Bronchial epithelial cell (primary cell): Measurements from ENCODE around the gene DGKB. TPM values are rescaled to one million over a fixed set of nuclear protein-coding genes. Genes with fewer than 3 reads are reported as not detected.

Source experiments
- DNase-seq: peaks from one replicate; pipeline ENCODE4 v3.0.0-alpha.2; 2010; ENCODE audit warnings: low read depth
- FAIRE-seq: peaks from 2 replicates; lab custom pipeline; 2011; peaks lifted over from hg19 to GRCh38; lab: Jason Lieb, UNC
- H3K27me3 ChIP-seq: 2 replicates; pipeline ENCODE4 v1.5.1; 2011; ENCODE audit warnings: low read length; ENCODE audit not compliant: control insufficient read depth, insufficient read depth
- H3K36me3 ChIP-seq: 2 replicates; pipeline ENCODE4 v1.5.1; 2011; ENCODE audit warnings: low read length; ENCODE audit not compliant: control insufficient read depth, insufficient read depth
- H3K4me3 ChIP-seq: 2 replicates; pipeline ENCODE4 v1.5.1; 2011; ENCODE audit warnings: mild to moderate bottlenecking, low read depth, low read length, control low read depth
- total RNA-seq: library from RNA; depleted of rRNA; stranded (reverse); fragments of >200 nt; gene quantifications from 2 replicates; pipeline ENCODE4 v1.2.1, GENCODE V29; 2014
- TF ChIP-seq, protein P1 (sequence below): IDR thresholded peaks from 2 replicates; pipeline ENCODE4 v1.5.1; 2011; ENCODE audit warnings: mild to moderate bottlenecking, moderate library complexity, low read length, control low read depth, inconsistent platforms; ENCODE audit not compliant: insufficient read depth, severe bottlenecking

DGKB gene
- total RNA-seq, 1 donor from 2014 or later = not detected

DNA sequence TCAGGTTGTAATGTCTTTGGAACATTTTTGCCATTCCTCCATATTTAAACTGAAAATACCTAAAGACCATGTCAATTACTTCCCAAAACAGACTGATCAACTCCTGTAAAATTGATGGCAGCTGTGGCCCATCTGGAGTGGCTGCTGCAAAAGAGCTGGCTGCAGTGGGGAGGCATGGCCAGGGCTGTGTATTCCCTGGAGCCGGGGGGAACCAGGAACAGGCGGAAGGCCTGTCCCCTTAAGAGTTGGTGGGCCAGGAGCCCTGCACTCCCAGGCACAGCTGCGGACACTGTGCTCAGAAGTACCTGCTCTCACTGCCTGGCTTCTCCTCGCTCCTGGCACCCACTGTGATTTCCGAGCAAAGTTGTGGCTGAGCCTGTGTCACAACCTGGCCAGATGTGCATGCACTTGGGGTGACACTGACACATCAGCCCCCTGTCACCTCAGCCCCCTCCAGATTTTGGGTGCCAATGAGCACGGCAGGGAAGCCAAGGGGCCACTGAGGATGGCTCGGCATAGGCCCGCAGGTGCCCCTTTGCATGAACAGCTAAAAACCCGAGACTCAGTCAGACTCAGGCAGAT lies 116.1 kb downstream of the DGKB start:
- Histone ChIP-seq H3K4me3 (no peak overlapping the region), H3K36me3 (no peaks in the 10 kb centered on the region), H3K27me3 (no peaks in the 10 kb centered on the region)
- DNase-seq (no peak), FAIRE-seq (no peak)
- TF ChIP-seq, protein P1, sequence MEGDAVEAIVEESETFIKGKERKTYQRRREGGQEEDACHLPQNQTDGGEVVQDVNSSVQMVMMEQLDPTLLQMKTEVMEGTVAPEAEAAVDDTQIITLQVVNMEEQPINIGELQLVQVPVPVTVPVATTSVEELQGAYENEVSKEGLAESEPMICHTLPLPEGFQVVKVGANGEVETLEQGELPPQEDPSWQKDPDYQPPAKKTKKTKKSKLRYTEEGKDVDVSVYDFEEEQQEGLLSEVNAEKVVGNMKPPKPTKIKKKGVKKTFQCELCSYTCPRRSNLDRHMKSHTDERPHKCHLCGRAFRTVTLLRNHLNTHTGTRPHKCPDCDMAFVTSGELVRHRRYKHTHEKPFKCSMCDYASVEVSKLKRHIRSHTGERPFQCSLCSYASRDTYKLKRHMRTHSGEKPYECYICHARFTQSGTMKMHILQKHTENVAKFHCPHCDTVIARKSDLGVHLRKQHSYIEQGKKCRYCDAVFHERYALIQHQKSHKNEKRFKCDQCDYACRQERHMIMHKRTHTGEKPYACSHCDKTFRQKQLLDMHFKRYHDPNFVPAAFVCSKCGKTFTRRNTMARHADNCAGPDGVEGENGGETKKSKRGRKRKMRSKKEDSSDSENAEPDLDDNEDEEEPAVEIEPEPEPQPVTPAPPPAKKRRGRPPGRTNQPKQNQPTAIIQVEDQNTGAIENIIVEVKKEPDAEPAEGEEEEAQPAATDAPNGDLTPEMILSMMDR = no peak

DNA sequence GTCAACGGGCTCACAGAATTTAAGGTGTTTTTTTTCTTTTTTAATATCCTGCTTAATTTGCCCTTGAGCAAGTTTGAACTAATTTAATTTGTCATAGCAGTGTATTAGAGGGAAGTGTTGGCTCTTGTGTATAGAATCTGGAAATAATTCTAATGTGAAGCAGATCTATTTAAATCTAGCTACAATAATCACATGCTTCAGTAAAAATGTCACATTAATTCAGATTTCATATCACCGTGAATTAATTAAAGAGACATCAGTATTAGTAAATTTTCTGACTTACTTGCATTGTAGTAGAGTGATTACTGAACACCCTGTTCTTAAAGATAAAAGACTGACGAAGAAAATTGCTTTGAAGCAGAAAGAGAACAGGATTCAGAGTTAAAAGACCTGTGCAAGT lies 124.7 kb downstream of the DGKB start:
- no peak for FAIRE-seq
- TF ChIP-seq, protein P1 = no peak
- H3K36me3 ChIP-seq = no peaks in the 10 kb centered on the region
- H3K4me3 ChIP-seq = no peak overlapping the region
- no peak for DNase-seq
- H3K27me3 ChIP-seq = no peaks in the 10 kb centered on the region

DNA sequence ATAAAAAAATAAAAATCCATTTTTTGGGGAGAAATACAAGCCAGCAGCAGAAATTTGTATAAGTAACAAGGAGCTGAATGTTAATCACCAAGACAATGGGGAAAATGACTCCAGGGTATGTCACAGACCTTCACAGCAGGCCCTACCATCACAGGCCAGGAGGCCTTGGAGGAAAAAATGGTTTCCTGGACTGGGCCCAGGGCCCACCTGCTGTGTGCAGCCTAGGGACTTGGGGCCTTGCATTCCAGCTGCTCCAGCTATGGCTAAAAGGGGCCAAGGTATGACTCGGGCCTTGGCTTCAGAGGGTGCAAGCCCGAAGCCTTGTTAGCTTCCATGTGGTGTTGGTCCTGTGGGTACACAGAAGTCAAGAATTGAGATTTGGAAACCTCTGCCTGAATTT lies 126.3 kb downstream of the DGKB start:
- no peak for DNase-seq
- TF ChIP-seq, protein P1 = no peak
- Histone ChIP-seq H3K27me3 (no peaks in the 10 kb centered on the region), H3K4me3 (no peak overlapping the region), H3K36me3 (no peaks in the 10 kb centered on the region)
- no peak for FAIRE-seq

DNA sequence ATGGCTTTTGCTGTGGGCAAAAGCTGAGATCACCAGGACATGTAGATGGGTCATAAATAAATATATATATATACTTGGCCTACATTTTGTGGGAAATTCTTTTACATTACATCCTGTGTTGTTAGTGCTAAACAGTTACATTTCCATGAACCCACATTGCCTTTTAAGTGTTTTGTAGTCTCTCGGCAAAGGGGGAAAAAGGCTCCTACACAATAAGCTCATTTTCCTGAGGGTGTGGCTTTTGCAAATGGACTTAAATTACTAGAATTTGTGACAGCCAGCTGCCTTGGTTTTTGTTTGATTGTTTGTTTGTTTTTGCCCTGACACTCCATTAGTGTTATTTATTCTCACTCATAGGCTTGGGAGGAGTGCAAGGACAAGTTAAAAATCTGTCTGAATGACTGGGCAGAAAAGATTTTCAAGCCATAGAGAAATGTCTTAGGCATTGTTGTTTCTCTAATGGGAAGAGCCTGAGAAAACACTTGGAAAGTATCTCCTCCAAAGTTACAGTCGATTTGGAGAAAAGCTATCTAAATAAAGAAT lies 128.8 kb downstream of the DGKB start:
- Histone ChIP-seq H3K27me3 (no peaks in the 10 kb centered on the region), H3K4me3 (no peak overlapping the region), H3K36me3 (no peaks in the 10 kb centered on the region)
- FAIRE-seq (no peak), DNase-seq (no peak)
- TF ChIP-seq, protein P1 = no peak

DNA sequence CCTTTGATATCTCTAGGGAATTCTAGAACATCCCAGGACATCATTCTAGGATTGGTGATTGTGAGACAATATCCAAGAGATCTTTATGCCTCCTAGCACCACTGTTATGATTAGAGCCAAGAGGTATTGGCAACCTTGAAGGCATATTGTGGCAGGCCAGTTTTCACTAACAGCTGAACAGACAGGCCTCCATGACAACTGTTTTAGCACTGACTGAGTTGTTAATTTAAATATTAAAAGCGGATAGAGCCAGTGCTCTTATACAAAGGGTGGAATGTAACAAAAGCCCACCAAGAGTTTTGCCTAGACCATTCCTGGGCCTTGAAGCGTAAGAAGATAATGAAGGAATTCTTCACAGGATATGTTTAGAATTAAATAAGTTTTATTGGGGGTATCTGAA lies 131.9 kb downstream of the DGKB start:
- no peak overlapping the region for H3K4me3 ChIP-seq
- FAIRE-seq (no peak), DNase-seq (no peak)
- H3K36me3 ChIP-seq = no peaks in the 10 kb centered on the region
- TF ChIP-seq, protein P1 = no peak
- no peaks in the 10 kb centered on the region for H3K27me3 ChIP-seq

DNA sequence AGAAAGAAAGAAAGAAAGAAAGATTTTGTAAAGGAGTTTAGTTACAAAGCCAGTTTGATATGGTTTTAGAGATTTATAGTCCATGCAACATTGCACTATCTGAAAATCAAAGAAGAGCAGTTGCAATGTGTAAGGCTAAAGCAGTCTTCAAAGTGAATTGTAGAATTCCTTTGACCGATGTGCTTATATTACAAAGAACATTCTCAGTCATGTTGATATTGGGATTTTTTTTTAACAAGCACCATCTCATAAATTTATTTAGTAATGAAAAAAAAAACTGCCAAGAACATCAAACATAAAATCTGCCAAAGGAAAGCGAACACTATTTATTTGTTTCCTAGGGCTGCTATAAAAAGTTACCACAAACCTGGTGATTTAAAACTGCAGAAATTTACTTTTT lies 133.3 kb downstream of the DGKB start:
- Histone ChIP-seq H3K36me3 (no peaks in the 10 kb centered on the region), H3K4me3 (no peak overlapping the region), H3K27me3 (no peaks in the 10 kb centered on the region)
- DNase-seq = no peak
- TF ChIP-seq, protein P1 = no peak
- no peak for FAIRE-seq
